NCI-H82 treated with DMSO at 0.1 percent for 48 hours (cell line): ENCODE data around the gene TWSG1.
"Not testable (repeated sequence)": the region's sequence is repeated elsewhere in the genome, so short reads cannot be mapped to it uniquely, and the experiment has no call there.

Source experiments
- DNase-seq: peaks from one replicate; lab custom pipeline; 2025; ENCODE audit not compliant: unreplicated experiment; lab: John Stamatoyannopoulos, UW

Gene TWSG1

DNA sequence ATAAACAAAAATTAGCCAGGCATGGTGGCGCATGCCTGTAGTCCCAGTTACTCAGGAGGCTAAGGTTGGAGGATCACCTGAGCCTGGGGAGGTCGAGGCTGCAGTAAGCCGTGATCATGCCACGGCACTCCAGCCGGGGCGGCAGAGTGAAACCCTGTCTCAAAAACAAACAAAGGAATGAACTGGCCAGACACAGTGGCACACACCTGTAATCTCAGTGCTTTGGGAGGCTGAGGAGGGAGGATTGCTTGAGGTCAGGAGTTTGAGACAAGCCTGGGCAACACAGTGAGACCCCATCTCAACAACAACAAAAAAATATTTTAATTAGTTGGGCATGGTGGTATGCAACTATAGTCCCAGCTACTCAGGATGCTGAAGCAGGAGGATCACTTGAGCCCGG lies 116.3 kb downstream of the TWSG1 start:
- not testable (repeated sequence) for DNase-seq
